ENCODE data around the gene SH3PXD2A.
A peak's percentile ranks its signal among the peaks of the same experiment; 100 is the strongest.

SH3PXD2A gene

GRCh38 chr10:103751667-103752290 lies 103.6 kb downstream of the SH3PXD2A start:
- TF ChIP-seq GATA3 (IDR thresholded peaks at IDR 0.05; ENCODE audit: low read depth, low read length), result no peak
- no peak for TF ChIP-seq GATA2 (IDR thresholded peaks at IDR 0.05; ENCODE audit: low read depth, low read length)

GRCh38 chr10:103750836-103751235 lies 104.5 kb downstream of the SH3PXD2A start:
- no peak for TF ChIP-seq GATA3 (IDR thresholded peaks at IDR 0.05; ENCODE audit: low read depth, low read length)
- no peak for TF ChIP-seq GATA2 (IDR thresholded peaks at IDR 0.05; ENCODE audit: low read depth, low read length)

- TF ChIP-seq GATA3 (IDR thresholded peaks at IDR 0.05; ENCODE audit: low read depth, low read length) (no peak), GATA2 (IDR thresholded peaks at IDR 0.05; ENCODE audit: low read depth, low read length) (no peak)
Observed at GRCh38 chr10:103749779-103750178, 105.6 kb downstream of the SH3PXD2A start.

- no peak for TF ChIP-seq GATA3 (IDR thresholded peaks at IDR 0.05; ENCODE audit: low read depth, low read length)
- TF ChIP-seq GATA2 (IDR thresholded peaks at IDR 0.05; ENCODE audit: low read depth, low read length), result no peak
Observed at GRCh38 chr10:103748020-103748419, 107.4 kb downstream of the SH3PXD2A start.

GRCh38 chr10:103747193-103747865 lies 108.0 kb downstream of the SH3PXD2A start:
- TF ChIP-seq GATA3 (IDR thresholded peaks at IDR 0.05; ENCODE audit: low read depth, low read length) (no peak), GATA2 (IDR thresholded peaks at IDR 0.05; ENCODE audit: low read depth, low read length) (no peak)

GRCh38 chr10:103746598-103746997 lies 108.8 kb downstream of the SH3PXD2A start:
- TF ChIP-seq GATA3 (IDR thresholded peaks at IDR 0.05; ENCODE audit: low read depth, low read length), result no peak
- TF ChIP-seq GATA2 (IDR thresholded peaks at IDR 0.05; ENCODE audit: low read depth, low read length), result no peak

GRCh38 chr10:103745341-103746247 lies 109.8 kb downstream of the SH3PXD2A start:
- TF ChIP-seq GATA3 (IDR thresholded peaks at IDR 0.05; ENCODE audit: low read depth, low read length) (no peak), GATA2 (IDR thresholded peaks at IDR 0.05; ENCODE audit: low read depth, low read length) (no peak)

GRCh38 chr10:103742824-103743223 lies 112.6 kb downstream of the SH3PXD2A start:
- TF ChIP-seq GATA3 (IDR thresholded peaks at IDR 0.05; ENCODE audit: low read depth, low read length), result no peak
- TF ChIP-seq GATA2 (IDR thresholded peaks at IDR 0.05; ENCODE audit: low read depth, low read length), result no peak

GRCh38 chr10:103740611-103741010 lies 114.8 kb downstream of the SH3PXD2A start:
- TF ChIP-seq GATA3 (IDR thresholded peaks at IDR 0.05; ENCODE audit: low read depth, low read length), result no peak
- no peak for TF ChIP-seq GATA2 (IDR thresholded peaks at IDR 0.05; ENCODE audit: low read depth, low read length)

GRCh38 chr10:103739039-103739764 lies 116.2 kb downstream of the SH3PXD2A start:
- TF ChIP-seq GATA2 (IDR thresholded peaks at IDR 0.05; ENCODE audit: low read depth, low read length) (no peak), GATA3 (IDR thresholded peaks at IDR 0.05; ENCODE audit: low read depth, low read length) (no peak)

GRCh38 chr10:103737735-103738367 lies 117.5 kb downstream of the SH3PXD2A start:
- TF ChIP-seq GATA2 (IDR thresholded peaks at IDR 0.05; ENCODE audit: low read depth, low read length) (peak; percentile 58), GATA3 (IDR thresholded peaks at IDR 0.05; ENCODE audit: low read depth, low read length) (no peak)

GRCh38 chr10:103736763-103737162 lies 118.6 kb downstream of the SH3PXD2A start:
- no peak for TF ChIP-seq GATA3 (IDR thresholded peaks at IDR 0.05; ENCODE audit: low read depth, low read length)
- TF ChIP-seq GATA2 (IDR thresholded peaks at IDR 0.05; ENCODE audit: low read depth, low read length), result no peak

GRCh38 chr10:103736044-103736443 lies 119.3 kb downstream of the SH3PXD2A start:
- TF ChIP-seq GATA2 (IDR thresholded peaks at IDR 0.05; ENCODE audit: low read depth, low read length), result no peak
- TF ChIP-seq GATA3 (IDR thresholded peaks at IDR 0.05; ENCODE audit: low read depth, low read length), result no peak

All from SH-SY5Y (cell line).